ENCODE results near the gene JCHAIN. TPM values are rescaled to one million over a fixed set of nuclear protein-coding genes. Genes with fewer than 3 reads are reported as not detected.

JCHAIN gene
- total and polyA plus RNA-seq, 9 of the 15 experiments (the other 6 are each of a cell fraction or from before 2014, with no cell fraction given) = 0.04 to 0.68 (median 0.26) TPM; not detected in 5

DNA sequence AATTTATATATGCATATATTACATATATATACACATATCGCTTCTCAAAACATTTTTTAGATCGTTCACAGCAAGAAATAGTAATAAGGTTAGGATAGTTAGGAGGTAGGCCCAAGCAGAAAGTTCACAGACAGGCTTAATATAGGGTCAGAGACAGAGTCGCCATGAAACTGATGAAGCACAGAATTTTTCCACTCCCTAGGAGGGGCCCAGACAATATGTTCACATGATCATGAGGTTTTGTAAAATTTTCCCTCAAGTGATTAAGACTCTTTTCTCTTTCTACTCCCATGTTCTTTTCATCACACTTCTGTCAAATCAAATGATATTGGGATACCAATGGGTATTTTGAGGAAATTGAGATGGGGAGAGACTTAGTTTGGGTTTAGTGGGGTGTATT is 43.0 kb downstream of the JCHAIN start (continued):
- TF ChIP-seq ZBTB40 (IDR thresholded peaks at IDR 0.05) (no peak), ZBTB40 (CRISPR knock-in tag; IDR thresholded peaks at IDR 0.05) (no peak), SREBF2 (CRISPR knock-in tag; IDR thresholded peaks at IDR 0.05) (no peak), ZNF311 (CRISPR knock-in tag; IDR thresholded peaks at IDR 0.05) (no peak), E2F3 (CRISPR knock-in tag; IDR thresholded peaks at IDR 0.05) (no peak), MEIS2 (IDR thresholded peaks at IDR 0.05; ENCODE audit: partially characterized antibody) (no peak)
